ENCODE results near the gene INSYN2A. TPM values are rescaled to one million over a fixed set of nuclear protein-coding genes. Genes with fewer than 3 reads are reported as not detected.
A peak's percentile ranks its signal among the peaks of the same experiment; 100 is the strongest.

Gene INSYN2A
- not detected for total RNA-seq

- ATAC-seq (ENCODE audit: low read depth) (no peak), DNase-seq (no peak)
- Mint-ChIP-seq H3K4me3 (no peak within 1 kb of the TSS), H3K36me3 (no peaks in the 10 kb centered on the region), H3K4me1 (no peaks in the 10 kb centered on the region), H3K9me3 (no peaks in the 10 kb centered on the region), H3K27me3 (peaks cover 34% of the 10 kb centered on the region), H3K27ac (no peak within 1 kb of the TSS)
- POLR2A ChIA-PET, result no interaction called here
Measured at GRCh38 chr10:127196282-127197153, at the start of gene INSYN2A. Gene INSYN2A, minus strand, starts transcription at chr10:127196591. Its CDS starts 20,196 bp downstream, at chr10:127176395.

- Mint-ChIP-seq H3K9me3 (no peaks in the 10 kb centered on the region), H3K27me3 (peaks cover 14% of the 10 kb centered on the region), H3K4me1 (no peaks in the 10 kb centered on the region), H3K27ac (no peak overlapping the region), H3K36me3 (no peaks in the 10 kb centered on the region), H3K4me3 (no peak overlapping the region)
- ATAC-seq (ENCODE audit: low read depth) (no peak), DNase-seq (no peak)
- POLR2A ChIA-PET, result no interaction called here
Measured at GRCh38 chr10:127245456-127245855, 49.1 kb upstream of the INSYN2A start.

GRCh38 chr10:127243490-127244272 is 47.3 kb upstream of the INSYN2A start:
- Mint-ChIP-seq H3K27me3 (peaks cover 14% of the 10 kb centered on the region), H3K9me3 (no peaks in the 10 kb centered on the region), H3K4me1 (no peaks in the 10 kb centered on the region), H3K27ac (no peak overlapping the region), H3K36me3 (no peaks in the 10 kb centered on the region), H3K4me3 (no peak overlapping the region)
- ATAC-seq (ENCODE audit: low read depth) (no peak), DNase-seq (peak; percentile 40)
- POLR2A ChIA-PET, result no interaction called here

GRCh38 chr10:127242914-127243313 is 46.5 kb upstream of the INSYN2A start:
- no peaks in the 10 kb centered on the region for H3K4me1 Mint-ChIP-seq
- H3K9me3 Mint-ChIP-seq, result no peaks in the 10 kb centered on the region
- no peak overlapping the region for H3K27ac Mint-ChIP-seq
- ATAC-seq (ENCODE audit: low read depth) (no peak), DNase-seq (no peak)
- H3K36me3 Mint-ChIP-seq, result no peaks in the 10 kb centered on the region
- POLR2A ChIA-PET, result no interaction called here
- no peak overlapping the region for H3K4me3 Mint-ChIP-seq
- peaks cover 14% of the 10 kb centered on the region for H3K27me3 Mint-ChIP-seq

- no peaks in the 10 kb centered on the region for H3K36me3 Mint-ChIP-seq
- DNase-seq, result no peak
- H3K4me1 Mint-ChIP-seq, result no peaks in the 10 kb centered on the region
- H3K4me3 Mint-ChIP-seq, result no peak overlapping the region
- H3K27ac Mint-ChIP-seq, result no peak overlapping the region
- ATAC-seq (ENCODE audit: low read depth), result no peak
- POLR2A ChIA-PET, result no interaction called here
- H3K9me3 Mint-ChIP-seq, result no peaks in the 10 kb centered on the region
- H3K27me3 Mint-ChIP-seq, result peaks cover under 1% of the 10 kb centered on the region
Measured at GRCh38 chr10:127236266-127236665, 39.9 kb upstream of the INSYN2A start.

- ATAC-seq (ENCODE audit: low read depth) (no peak), DNase-seq (no peak)
- Mint-ChIP-seq H3K36me3 (no peaks in the 10 kb centered on the region), H3K4me1 (no peaks in the 10 kb centered on the region), H3K4me3 (no peak overlapping the region), H3K27ac (no peak overlapping the region), H3K9me3 (no peaks in the 10 kb centered on the region), H3K27me3 (no peaks in the 10 kb centered on the region)
- POLR2A ChIA-PET, result no interaction called here
Measured at GRCh38 chr10:127234306-127234800, 38.0 kb upstream of the INSYN2A start.

- no peaks in the 10 kb centered on the region for H3K36me3 Mint-ChIP-seq
- ATAC-seq (ENCODE audit: low read depth), result no peak
- no peaks in the 10 kb centered on the region for H3K4me1 Mint-ChIP-seq
- H3K27ac Mint-ChIP-seq, result no peak overlapping the region
- POLR2A ChIA-PET, result no interaction called here
- peaks cover 2% of the 10 kb centered on the region for H3K27me3 Mint-ChIP-seq
- DNase-seq, result no peak
- H3K9me3 Mint-ChIP-seq, result no peaks in the 10 kb centered on the region
- no peak overlapping the region for H3K4me3 Mint-ChIP-seq
Measured at GRCh38 chr10:127228195-127228787, 31.9 kb upstream of the INSYN2A start.

GRCh38 chr10:127227663-127228062 is 31.3 kb upstream of the INSYN2A start:
- POLR2A ChIA-PET, result no interaction called here
- Mint-ChIP-seq H3K36me3 (no peaks in the 10 kb centered on the region), H3K9me3 (no peaks in the 10 kb centered on the region), H3K4me1 (no peaks in the 10 kb centered on the region), H3K27me3 (peaks cover 2% of the 10 kb centered on the region), H3K4me3 (no peak overlapping the region), H3K27ac (no peak overlapping the region)
- ATAC-seq (ENCODE audit: low read depth) (no peak), DNase-seq (no peak)

- Mint-ChIP-seq H3K4me1 (no peaks in the 10 kb centered on the region), H3K36me3 (no peaks in the 10 kb centered on the region), H3K4me3 (no peak overlapping the region), H3K27me3 (peaks cover 2% of the 10 kb centered on the region), H3K9me3 (no peaks in the 10 kb centered on the region), H3K27ac (no peak overlapping the region)
- ATAC-seq (ENCODE audit: low read depth) (no peak), DNase-seq (no peak)
- POLR2A ChIA-PET, result no interaction called here
Measured at GRCh38 chr10:127227027-127227426, 30.6 kb upstream of the INSYN2A start.

GRCh38 chr10:127221281-127221680 is 24.9 kb upstream of the INSYN2A start:
- Mint-ChIP-seq H3K36me3 (no peaks in the 10 kb centered on the region), H3K27ac (no peak overlapping the region), H3K4me3 (no peak overlapping the region), H3K27me3 (peaks cover 2% of the 10 kb centered on the region), H3K4me1 (no peaks in the 10 kb centered on the region), H3K9me3 (no peaks in the 10 kb centered on the region)
- POLR2A ChIA-PET, result no interaction called here
- no peak for DNase-seq
- ATAC-seq (ENCODE audit: low read depth), result no peak

- H3K27me3 Mint-ChIP-seq, result peaks cover 2% of the 10 kb centered on the region
- no peaks in the 10 kb centered on the region for H3K4me1 Mint-ChIP-seq
Measured at GRCh38 chr10:127218658-127219057, 22.3 kb upstream of the INSYN2A start.

GRCh38 chr10:127216786-127217185 is 20.4 kb upstream of the INSYN2A start:
- Mint-ChIP-seq H3K27me3 (no peaks in the 10 kb centered on the region), H3K9me3 (no peaks in the 10 kb centered on the region), H3K4me1 (no peaks in the 10 kb centered on the region), H3K4me3 (no peak overlapping the region), H3K27ac (no peak overlapping the region), H3K36me3 (no peaks in the 10 kb centered on the region)
- POLR2A ChIA-PET, result no interaction called here
- no peak for ATAC-seq (ENCODE audit: low read depth)
- no peak for DNase-seq

More at GRCh38 chr10:127218658-127219057, 22.3 kb upstream of the INSYN2A start:
- ATAC-seq (ENCODE audit: low read depth) (no peak), DNase-seq (no peak)
- no peak overlapping the region for H3K27ac Mint-ChIP-seq
- H3K9me3 Mint-ChIP-seq, result no peaks in the 10 kb centered on the region
- no peaks in the 10 kb centered on the region for H3K36me3 Mint-ChIP-seq
- H3K4me3 Mint-ChIP-seq, result no peak overlapping the region
- POLR2A ChIA-PET, result no interaction called here

GRCh38 chr10:127216274-127216673 is 19.9 kb upstream of the INSYN2A start:
- no peak overlapping the region for H3K27ac Mint-ChIP-seq
- no peak for ATAC-seq (ENCODE audit: low read depth)

More at GRCh38 chr10:127216274-127216673, 19.9 kb upstream of the INSYN2A start:
- POLR2A ChIA-PET, result no interaction called here
- Mint-ChIP-seq H3K4me1 (no peaks in the 10 kb centered on the region), H3K36me3 (no peaks in the 10 kb centered on the region), H3K27me3 (no peaks in the 10 kb centered on the region), H3K4me3 (no peak overlapping the region), H3K9me3 (no peaks in the 10 kb centered on the region)
- no peak for DNase-seq
